Stimulated activated effector memory CD8-positive, alpha-beta T cell treated with anti-CD3 and anti-CD28 coated beads, Interleukin-12 subunit alpha, Interleukin-12 subunit beta, amount 100 ng/mL, for 72 hours (primary cell): ENCODE results near the gene SAYSD1.

ENCODE experiments used
- ATAC-seq: fragments of 150-1000 bp; cut with Tn5 transposase; 2 replicates; pipeline ENCODE4 v1.10.0; 2021
- DNase-seq, 2 donors: peaks; one replicate each; pipeline ENCODE4 v3.0.0; 2021 to 2022; ENCODE audit warnings: low spot score in 2 of 2
- H3K27ac Mint-ChIP-seq: one replicate; pipeline ENCODE4 v1.8.0; 2022; ENCODE audit warnings: mild to moderate bottlenecking, mixed read lengths
- H3K36me3 Mint-ChIP-seq: one replicate; pipeline ENCODE4 v1.8.0; 2022; ENCODE audit warnings: mild to moderate bottlenecking, mixed read lengths
- H3K4me1 Mint-ChIP-seq: one replicate; pipeline ENCODE4 v1.8.0; 2022; ENCODE audit warnings: mixed read lengths
- H3K4me3 Mint-ChIP-seq: one replicate; pipeline ENCODE4 v1.8.0; 2022; ENCODE audit warnings: mild to moderate bottlenecking, mixed read lengths
- H3K9me3 Mint-ChIP-seq: one replicate; pipeline ENCODE4 v1.8.0; 2022; ENCODE audit warnings: mixed read lengths

The SAYSD1 gene

DNA sequence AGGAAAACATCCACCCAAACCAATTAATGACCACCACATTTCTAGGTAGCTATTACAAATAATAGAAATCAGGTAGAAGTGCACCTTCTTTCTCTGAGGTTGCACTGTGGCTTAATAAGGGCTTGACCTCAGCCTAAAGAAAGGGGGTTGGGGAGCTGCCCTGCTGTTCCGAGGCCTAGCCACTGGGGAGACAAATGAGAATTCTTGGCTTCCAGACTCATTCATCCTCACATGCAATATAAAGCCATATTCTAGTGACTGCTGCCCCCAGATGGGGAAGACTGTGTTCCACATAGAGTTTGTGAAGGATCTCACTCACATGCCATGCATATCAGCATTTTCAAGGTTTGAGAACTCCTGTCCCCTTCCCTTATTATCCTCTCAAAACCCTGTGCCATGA lies 22.9 kb downstream of the SAYSD1 start:
- Mint-ChIP-seq H3K9me3 (no peaks in the 10 kb centered on the region), H3K36me3 (no peaks in the 10 kb centered on the region), H3K27ac (no peak overlapping the region), H3K4me3 (no peak overlapping the region), H3K4me1 (peaks cover under 1% of the 10 kb centered on the region)
- DNase-seq = no peak
- ATAC-seq = no peak

DNA sequence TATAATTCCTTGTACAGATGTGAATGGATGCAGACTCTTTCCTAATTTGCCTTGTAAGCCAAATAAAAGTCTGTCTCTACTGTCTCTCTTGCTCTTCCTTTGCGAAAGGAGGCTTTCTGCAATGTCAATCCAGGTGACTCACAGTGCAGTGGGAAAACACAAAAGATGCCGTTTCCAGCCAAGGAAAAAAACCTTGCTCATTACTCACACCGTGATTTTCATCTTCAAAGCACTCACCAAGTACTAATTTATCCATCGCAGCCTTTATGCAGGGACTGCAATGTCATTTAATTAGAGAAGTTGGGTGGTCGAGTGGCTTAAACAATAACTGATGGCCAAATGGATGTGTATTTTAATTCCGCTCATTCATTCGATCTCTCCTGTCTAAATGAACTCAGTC lies 23.8 kb downstream of the SAYSD1 start:
- no peak overlapping the region for H3K4me3 Mint-ChIP-seq
- H3K9me3 Mint-ChIP-seq = no peaks in the 10 kb centered on the region
- no peaks in the 10 kb centered on the region for H3K36me3 Mint-ChIP-seq
- H3K27ac Mint-ChIP-seq = no peak overlapping the region
- DNase-seq (no peak), ATAC-seq (no peak)
- H3K4me1 Mint-ChIP-seq = peaks cover 10% of the 10 kb centered on the region

DNA sequence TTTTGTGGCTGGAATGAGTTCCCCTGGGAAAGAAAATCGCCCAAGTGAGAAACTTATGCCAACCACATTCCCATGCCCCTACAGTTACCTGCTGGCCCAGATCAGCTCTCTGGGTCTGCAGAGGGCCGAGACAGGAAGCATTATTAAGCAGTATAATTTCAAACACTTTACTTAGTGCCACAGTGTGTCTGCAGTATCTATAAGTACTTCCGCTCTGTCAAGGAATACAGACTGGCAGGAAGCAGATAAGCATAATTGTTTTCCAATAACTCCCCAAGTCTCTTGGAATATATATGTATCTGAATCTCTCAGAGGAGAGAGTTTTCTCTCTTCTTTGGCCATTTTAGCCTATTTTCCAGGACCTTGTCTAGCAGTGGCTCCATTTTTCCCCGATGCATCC lies 24.9 kb downstream of the SAYSD1 start:
- Mint-ChIP-seq H3K9me3 (no peaks in the 10 kb centered on the region), H3K4me1 (peaks cover 16% of the 10 kb centered on the region), H3K4me3 (no peak overlapping the region), H3K27ac (no peak overlapping the region), H3K36me3 (no peaks in the 10 kb centered on the region)
- ATAC-seq (no peak), DNase-seq (no peak)

DNA sequence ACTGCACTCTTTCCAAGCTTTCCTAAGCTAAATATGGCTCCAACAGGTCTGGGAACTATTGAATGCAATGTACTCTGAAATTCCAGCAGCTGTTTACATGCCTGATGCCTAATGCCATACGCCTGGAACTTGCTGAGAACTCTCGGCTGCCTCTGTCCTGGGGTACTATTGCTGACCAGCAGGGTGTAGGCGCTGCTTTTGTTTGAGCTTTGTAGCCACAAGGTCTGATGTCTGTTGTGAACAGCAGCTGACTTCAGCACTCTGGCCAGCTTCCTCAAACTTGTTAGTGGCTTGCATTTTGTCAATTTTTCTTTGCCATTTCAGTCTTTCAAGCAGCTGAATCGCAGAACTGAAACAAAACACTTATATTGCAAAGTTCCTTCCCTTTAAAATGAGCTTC lies 26.7 kb downstream of the SAYSD1 start:
- H3K27ac Mint-ChIP-seq = no peak overlapping the region
- no peaks in the 10 kb centered on the region for H3K9me3 Mint-ChIP-seq
- DNase-seq (no peak), ATAC-seq (no peak)
- H3K36me3 Mint-ChIP-seq = no peaks in the 10 kb centered on the region
- no peak overlapping the region for H3K4me3 Mint-ChIP-seq
- peaks cover 21% of the 10 kb centered on the region for H3K4me1 Mint-ChIP-seq

DNA sequence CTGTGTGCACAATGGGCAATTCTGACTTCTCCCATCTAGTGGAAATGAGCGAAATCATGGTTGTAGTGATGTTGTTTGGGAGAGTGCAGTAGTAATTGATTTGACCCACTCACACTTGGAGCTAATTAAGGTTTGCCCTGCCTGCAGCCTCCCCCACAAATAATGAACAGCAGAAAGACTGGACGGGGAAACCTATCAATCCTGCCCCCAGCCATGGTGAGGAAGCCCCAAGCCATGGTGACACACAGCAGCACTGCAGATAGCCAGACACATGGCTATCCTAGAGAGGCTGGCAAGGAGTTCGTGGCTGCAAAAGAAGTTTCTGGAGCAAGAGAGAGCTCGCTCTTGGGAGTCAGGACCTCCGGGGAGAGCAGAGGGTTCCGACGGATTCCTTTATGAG lies 27.8 kb downstream of the SAYSD1 start:
- no peaks in the 10 kb centered on the region for H3K36me3 Mint-ChIP-seq
- no peak overlapping the region for H3K27ac Mint-ChIP-seq
- no peak overlapping the region for H3K4me3 Mint-ChIP-seq
- H3K9me3 Mint-ChIP-seq = no peaks in the 10 kb centered on the region
- H3K4me1 Mint-ChIP-seq = peaks cover 25% of the 10 kb centered on the region
- DNase-seq (peak in 1 of 2 donors; percentile 41), ATAC-seq (no peak)

DNA sequence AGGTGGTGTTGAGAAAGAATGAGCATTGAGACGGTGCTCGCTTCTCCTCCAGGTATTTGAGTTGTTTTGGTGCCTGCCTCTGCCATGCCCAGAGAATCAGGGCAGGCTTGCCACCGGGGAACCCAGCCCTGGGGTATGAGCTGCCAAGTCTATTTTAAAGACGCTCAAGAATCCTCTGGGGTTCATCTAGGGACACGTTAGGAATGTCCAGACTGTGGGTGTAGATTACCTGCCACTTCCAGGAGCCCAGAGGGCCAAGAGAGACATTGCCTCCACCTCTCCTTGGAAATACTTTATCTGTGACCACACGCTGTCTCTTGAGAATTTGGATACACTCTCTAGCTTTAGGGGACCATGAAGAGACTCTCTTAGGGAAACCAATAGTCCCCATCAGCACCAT lies 28.3 kb downstream of the SAYSD1 start:
- peak overlapping the region; percentile 19 for H3K4me3 Mint-ChIP-seq
- ATAC-seq (no peak), DNase-seq (no peak)
- no peak overlapping the region for H3K27ac Mint-ChIP-seq
- no peaks in the 10 kb centered on the region for H3K36me3 Mint-ChIP-seq
- H3K9me3 Mint-ChIP-seq = no peaks in the 10 kb centered on the region
- H3K4me1 Mint-ChIP-seq = peaks cover 25% of the 10 kb centered on the region

DNA sequence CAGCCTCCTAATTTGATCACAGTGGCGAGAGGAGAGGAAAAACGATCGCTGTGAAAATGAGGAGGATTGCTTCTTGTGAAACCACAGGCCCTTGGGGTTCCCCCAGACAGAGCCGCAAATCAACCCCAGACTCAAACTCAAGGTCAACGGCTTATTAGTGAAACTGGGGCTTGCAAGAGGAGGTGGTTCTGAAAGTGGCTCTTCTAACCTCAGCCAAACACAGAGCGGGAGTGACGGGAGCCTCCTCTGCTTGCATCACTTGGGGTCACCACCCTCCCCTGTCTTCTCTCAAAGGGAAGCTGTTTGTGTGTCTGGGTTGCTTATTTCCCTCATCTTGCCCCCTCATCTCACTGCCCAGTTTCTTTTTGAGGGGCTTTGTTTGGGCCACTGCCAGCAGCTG lies 28.7 kb downstream of the SAYSD1 start:
- Mint-ChIP-seq H3K36me3 (no peaks in the 10 kb centered on the region), H3K4me1 (peaks cover 25% of the 10 kb centered on the region), H3K4me3 (peak overlapping the region; percentile 19), H3K9me3 (no peaks in the 10 kb centered on the region), H3K27ac (no peak overlapping the region)
- ATAC-seq (peak; percentile 88), DNase-seq (peak in 1 of 2 donors; percentile 76)

DNA sequence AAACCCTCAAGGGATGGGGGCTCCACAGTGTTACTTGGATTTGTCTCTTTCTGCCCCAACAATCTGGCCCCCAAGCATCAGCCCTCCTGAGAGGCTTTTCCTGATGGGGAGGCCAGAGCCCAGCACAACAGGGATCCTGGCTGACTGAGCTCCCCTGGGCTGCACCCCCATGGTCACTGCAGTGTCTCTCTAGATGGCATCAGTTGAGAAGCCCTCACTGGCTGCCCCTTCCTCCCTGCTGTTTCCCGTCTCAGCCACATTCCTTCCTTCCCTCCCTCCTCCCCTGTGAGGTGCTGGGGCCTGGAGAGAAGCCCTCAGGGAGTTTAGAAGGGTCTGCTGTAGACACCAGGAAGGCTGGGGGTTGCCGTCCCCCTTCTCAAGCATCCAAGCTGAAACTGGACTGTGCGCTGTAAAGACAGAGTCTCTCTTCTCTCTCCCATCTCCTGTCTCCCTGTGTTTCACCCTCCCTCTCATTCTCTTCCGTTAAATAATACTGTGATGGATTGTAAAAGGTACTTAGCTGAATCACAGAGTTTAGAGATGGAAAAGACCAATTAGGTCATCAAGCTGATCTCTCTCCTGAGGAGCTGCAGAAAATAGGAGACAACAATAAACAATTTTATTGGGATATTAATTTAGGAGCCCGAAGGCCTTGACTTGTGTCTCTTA lies 29.7 kb downstream of the SAYSD1 start:
- ATAC-seq = no peak
- Mint-ChIP-seq H3K9me3 (no peaks in the 10 kb centered on the region), H3K27ac (no peak overlapping the region)

DNA sequence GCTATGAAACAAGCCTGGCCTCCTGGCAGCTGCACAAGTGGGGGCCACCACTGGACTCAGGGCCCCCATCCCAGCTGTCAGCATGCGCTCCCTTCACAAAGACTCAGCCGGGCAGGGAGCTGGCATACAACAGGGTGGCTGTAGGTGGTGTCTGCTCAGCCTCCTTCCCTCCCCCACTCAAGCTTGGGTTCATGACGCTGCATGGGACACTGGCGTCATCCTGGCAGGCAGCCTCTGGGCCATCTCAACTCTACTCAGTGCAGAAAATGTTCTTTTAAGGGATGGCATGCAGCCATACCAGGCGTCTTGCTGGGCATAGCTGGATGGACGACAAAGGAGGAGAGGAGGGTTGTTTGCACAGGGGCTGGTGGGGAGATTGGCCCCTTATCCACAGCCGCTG lies 30.5 kb downstream of the SAYSD1 start:
- H3K9me3 Mint-ChIP-seq = no peaks in the 10 kb centered on the region
- no peaks in the 10 kb centered on the region for H3K36me3 Mint-ChIP-seq
- DNase-seq (peak in 1 of 2 donors; percentile 42), ATAC-seq (no peak)
- H3K27ac Mint-ChIP-seq = no peak overlapping the region
- H3K4me1 Mint-ChIP-seq = peaks cover 25% of the 10 kb centered on the region
- no peak overlapping the region for H3K4me3 Mint-ChIP-seq

More for the DNA sequence above, 29.7 kb downstream of the SAYSD1 start:
- DNase-seq = peak in 1 of 2 donors; percentile 48
- peaks cover 25% of the 10 kb centered on the region for H3K4me1 Mint-ChIP-seq
- no peak overlapping the region for H3K4me3 Mint-ChIP-seq
- H3K36me3 Mint-ChIP-seq = no peaks in the 10 kb centered on the region

DNA sequence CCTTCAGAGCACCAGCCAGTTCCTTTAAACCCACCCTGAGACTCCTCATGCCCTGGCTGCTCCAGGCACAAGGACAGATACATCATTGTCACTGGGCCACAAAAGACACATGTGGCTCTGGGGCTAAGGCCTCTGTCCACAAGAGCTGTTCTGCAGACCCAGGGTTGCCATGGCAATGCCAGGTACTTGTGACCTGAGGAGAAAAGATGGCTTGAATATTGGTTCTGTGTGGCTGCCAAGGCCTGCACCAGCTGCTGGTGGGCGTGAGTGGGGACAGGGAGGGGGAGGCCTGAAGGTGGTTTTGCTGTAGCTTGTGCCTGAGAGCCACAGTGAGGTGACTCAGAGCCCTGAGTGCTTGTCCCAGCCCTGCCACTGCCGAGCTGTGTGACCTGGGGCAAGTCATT lies 31.8 kb downstream of the SAYSD1 start:
- DNase-seq (peak in 1 of 2 donors; percentile 51), ATAC-seq (peak; percentile 74)
- Mint-ChIP-seq H3K36me3 (no peaks in the 10 kb centered on the region), H3K4me3 (no peak overlapping the region), H3K4me1 (peaks cover 25% of the 10 kb centered on the region), H3K27ac (no peak overlapping the region), H3K9me3 (no peaks in the 10 kb centered on the region)

DNA sequence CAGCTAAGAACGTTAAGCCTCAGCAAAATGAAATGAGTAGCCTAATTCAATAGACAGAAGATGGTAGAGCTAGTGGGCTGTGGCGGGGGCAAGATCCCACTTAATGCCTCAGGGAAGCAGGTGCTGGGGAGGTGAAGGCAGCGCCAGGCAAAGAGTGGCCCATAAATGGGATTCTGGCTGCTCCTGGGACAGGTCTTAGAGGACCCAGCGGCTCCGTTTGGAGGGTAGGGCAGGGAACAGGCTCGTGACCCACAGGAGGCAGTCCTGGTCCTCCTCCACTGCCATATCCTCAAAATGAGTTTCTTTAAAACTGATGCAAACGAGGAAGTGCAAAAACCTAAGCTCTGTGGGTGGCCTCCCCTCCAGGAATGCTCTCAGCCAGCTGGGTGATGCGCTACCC lies 32.7 kb downstream of the SAYSD1 start:
- Mint-ChIP-seq H3K9me3 (no peaks in the 10 kb centered on the region), H3K4me1 (peaks cover 25% of the 10 kb centered on the region), H3K36me3 (no peaks in the 10 kb centered on the region), H3K27ac (no peak overlapping the region), H3K4me3 (no peak overlapping the region)
- ATAC-seq = no peak
- DNase-seq = peak in 1 of 2 donors; percentile 43

DNA sequence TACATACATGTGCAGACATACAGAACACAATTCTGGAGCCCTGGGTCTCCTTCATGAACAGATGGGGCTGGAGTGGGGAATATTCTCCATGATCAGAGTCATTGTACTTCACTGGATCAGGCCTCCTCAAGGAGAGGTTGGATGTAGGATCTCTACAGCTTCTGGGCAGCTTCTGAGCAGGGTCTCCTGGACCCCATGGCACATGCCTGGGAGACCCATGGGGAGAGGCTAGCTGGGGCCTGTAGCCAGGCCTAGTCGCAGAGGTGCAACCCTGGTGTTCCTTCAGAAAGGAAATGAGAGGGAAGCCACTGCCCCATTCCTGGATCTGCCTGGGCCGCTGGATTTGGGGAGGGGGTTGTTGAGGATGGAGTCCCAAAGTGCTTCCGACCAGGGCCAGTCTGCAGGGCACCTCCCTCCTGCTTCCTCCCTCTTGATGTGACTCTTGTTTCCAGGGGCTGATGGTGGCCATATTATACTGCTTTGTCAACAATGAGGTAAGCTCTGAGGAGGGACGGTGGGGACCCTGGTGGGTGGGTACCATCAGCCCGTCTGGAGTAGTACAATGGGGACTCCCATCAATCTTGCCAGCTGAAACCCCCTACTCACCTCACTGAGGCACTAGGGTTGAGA lies 34.6 kb downstream of the SAYSD1 start:
- Mint-ChIP-seq H3K9me3 (no peaks in the 10 kb centered on the region), H3K4me1 (peaks cover 13% of the 10 kb centered on the region), H3K27ac (no peak overlapping the region), H3K36me3 (no peaks in the 10 kb centered on the region), H3K4me3 (no peak overlapping the region)
- DNase-seq (peak in 1 of 2 donors; percentile 38), ATAC-seq (no peak)

DNA sequence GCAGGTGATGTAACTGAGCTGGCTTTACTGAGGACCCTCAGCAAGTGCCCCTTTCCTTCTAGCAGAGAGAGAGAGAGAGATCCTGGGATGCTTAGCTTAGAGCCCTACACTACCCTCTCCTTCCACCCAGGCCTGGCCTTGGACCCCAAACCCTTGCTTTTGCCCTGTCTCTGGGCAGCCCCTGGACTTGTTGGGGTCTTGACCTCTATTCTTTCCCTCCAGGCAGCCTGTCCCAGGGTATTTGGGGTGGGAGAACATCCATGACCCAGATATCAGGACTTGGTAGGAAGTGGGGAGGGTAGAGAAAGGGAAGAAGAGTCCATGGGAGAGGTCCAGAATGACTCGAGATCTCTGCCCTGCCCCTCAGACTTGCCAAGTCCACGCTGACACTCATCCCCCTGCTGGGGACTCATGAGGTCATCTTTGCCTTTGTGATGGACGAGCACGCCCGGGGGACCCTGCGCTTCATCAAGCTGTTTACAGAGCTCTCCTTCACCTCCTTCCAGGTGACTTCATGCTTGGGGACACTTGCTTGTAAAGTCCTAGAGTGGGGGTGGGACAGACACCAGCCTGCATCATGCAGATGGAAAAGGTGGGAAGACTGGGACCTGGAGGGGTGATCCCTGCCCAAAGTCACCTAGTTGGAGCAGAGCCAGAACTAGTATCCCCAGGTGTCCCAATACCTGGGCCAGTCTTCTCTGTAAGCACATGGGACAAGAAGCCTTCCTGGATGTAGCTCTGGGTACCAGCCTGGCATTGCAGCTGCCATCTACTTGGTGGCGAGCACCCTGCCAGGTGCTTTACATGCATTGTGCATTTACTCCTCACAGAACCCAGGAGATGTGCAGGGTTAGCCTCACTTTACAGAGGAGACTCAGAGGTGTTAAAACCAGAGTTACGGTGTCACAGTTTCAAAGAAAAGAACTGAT lies 35.5 kb downstream of the SAYSD1 start:
- no peaks in the 10 kb centered on the region for H3K9me3 Mint-ChIP-seq
- ATAC-seq (no peak), DNase-seq (peak in 1 of 2 donors; percentile 44)
- no peaks in the 10 kb centered on the region for H3K36me3 Mint-ChIP-seq
- H3K27ac Mint-ChIP-seq = peak overlapping the region; percentile 26
- no peak overlapping the region for H3K4me3 Mint-ChIP-seq
- peaks cover 22% of the 10 kb centered on the region for H3K4me1 Mint-ChIP-seq

DNA sequence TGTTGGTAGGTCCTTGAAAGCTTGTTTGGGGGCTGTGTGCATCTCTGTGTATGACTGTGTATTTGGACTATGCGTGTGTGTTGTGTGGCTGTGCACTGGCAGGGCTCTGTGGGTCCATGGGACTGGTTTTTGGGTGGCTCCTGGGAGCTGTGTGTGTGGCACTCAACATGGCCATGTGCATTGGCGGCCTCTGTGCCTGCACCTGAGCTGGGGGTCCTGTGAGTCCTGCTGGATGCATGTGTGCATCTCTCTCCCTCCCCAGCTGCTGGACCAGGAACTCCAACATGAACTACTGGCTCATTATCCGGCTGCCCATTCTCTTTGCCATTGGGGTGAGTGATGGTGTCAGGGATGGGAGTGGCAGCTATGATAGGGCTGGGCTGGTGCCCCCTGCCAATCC lies 36.3 kb downstream of the SAYSD1 start:
- no peak overlapping the region for H3K4me3 Mint-ChIP-seq
- ATAC-seq (no peak), DNase-seq (peak in 1 of 2 donors; percentile 43)
- no peaks in the 10 kb centered on the region for H3K9me3 Mint-ChIP-seq
- peaks cover 24% of the 10 kb centered on the region for H3K4me1 Mint-ChIP-seq
- H3K36me3 Mint-ChIP-seq = no peaks in the 10 kb centered on the region
- H3K27ac Mint-ChIP-seq = peak overlapping the region; percentile 26

DNA sequence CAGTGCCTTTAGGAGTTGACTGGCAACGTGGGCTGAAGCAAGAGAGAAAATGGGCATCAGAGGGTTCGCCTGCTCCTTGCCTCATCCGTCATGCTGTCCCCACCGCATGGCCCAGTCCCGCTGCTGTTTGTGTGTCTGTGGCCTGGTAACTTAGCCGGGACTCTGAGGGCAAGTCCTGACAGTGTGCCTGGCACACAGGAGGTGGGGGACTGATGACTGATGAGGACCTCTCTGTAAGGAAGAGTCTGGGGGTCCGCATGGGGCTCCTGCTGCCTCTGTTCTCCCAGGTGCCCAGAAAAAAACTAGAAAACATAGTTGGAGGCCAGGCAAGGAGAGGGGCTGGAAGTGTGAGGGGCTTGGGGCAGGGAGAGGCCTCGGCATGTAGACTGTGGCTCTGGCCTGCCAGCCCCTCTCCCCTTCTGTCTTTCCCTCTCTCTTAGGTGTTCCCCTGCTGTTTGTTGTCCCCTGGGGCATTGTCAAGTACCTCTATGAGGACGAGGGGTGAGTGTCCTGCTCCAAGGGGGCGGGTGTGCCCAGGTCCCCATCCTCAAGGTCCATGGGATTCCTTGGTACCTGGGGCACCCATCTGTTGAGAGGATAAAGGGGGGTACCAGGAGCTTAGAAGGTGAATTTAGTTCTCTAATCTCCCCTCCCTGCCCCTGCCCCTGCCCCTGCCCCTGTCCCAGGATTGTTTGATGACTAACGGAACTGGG lies 36.9 kb downstream of the SAYSD1 start:
- H3K9me3 Mint-ChIP-seq = no peaks in the 10 kb centered on the region
- ATAC-seq (no peak), DNase-seq (peak in 1 of 2 donors; percentile 22)
- no peak overlapping the region for H3K27ac Mint-ChIP-seq
- H3K4me3 Mint-ChIP-seq = no peak overlapping the region
- no peaks in the 10 kb centered on the region for H3K36me3 Mint-ChIP-seq
- peaks cover 17% of the 10 kb centered on the region for H3K4me1 Mint-ChIP-seq
